GM23338 (cell line): Measurements from ENCODE around the gene TPST2. TPM values are rescaled to one million over a fixed set of nuclear protein-coding genes. Genes with fewer than 3 reads are reported as not detected.

Experiments
- ATAC-seq: fragments of 200-7000 bp; cut with Tn5 transposase; 3 replicates; pipeline ENCODE4 v1.9.1; 2020
- DNase-seq: peaks from one replicate; pipeline ENCODE4 v3.0.0-alpha.2; 2015; ENCODE audit warnings: low spot score
- H2AFZ ChIP-seq: fragments of 200-600 bp; sonication (generic); 2 replicates; pipeline ENCODE4 v1.8.0; 2016; ENCODE audit warnings: antibody characterized with exemption, mild to moderate bottlenecking, moderate library complexity
- H3F3A ChIP-seq: fragments of 200-600 bp; sonication (generic); replicated peaks from 2 replicates; pipeline ENCODE4 v1.8.0; 2017; ENCODE audit warnings: antibody characterized with exemption, mixed run types, low read depth
- H3K27ac ChIP-seq: fragments of 200-600 bp; sonication (generic); 2 replicates; pipeline ENCODE4 v1.6.1; 2016; ENCODE audit warnings: low read depth
- H3K27me3 ChIP-seq: fragments of 200-600 bp; sonication (generic); 2 replicates; pipeline ENCODE4 v1.8.0; 2016; ENCODE audit warnings: mild to moderate bottlenecking, mixed run types, moderate library complexity; ENCODE audit not compliant: insufficient read depth
- H3K36me3 ChIP-seq: fragments of 200-600 bp; sonication (generic); 2 replicates; pipeline ENCODE4 v1.8.0; 2016; ENCODE audit warnings: mild to moderate bottlenecking; ENCODE audit not compliant: insufficient read depth
- H3K4me1 ChIP-seq: fragments of 200-600 bp; sonication (generic); 2 replicates; pipeline ENCODE4 v1.8.0; 2016; ENCODE audit warnings: mild to moderate bottlenecking, moderate library complexity; ENCODE audit not compliant: insufficient read depth
- H3K4me2 ChIP-seq: fragments of 200-600 bp; sonication (generic); 2 replicates; pipeline ENCODE4 v1.7.1; 2017; ENCODE audit warnings: mixed run types
- H3K4me3 ChIP-seq: fragments of 200-600 bp; sonication (generic); 2 replicates; pipeline ENCODE4 v1.6.1; 2016; ENCODE audit warnings: mixed run types
- H3K79me2 ChIP-seq: fragments of 200-600 bp; sonication (generic); replicated peaks from 2 replicates; pipeline ENCODE4 v1.8.0; 2017; ENCODE audit warnings: mild to moderate bottlenecking; ENCODE audit not compliant: insufficient read depth
- H3K9me2 ChIP-seq: fragments of 200-600 bp; sonication (generic); 2 replicates; pipeline ENCODE4 v1.8.0; 2017; ENCODE audit not compliant: insufficient read depth
- H4K20me1 ChIP-seq: fragments of 200-600 bp; sonication (generic); replicated peaks from 2 replicates; pipeline ENCODE4 v1.8.0; 2017; ENCODE audit warnings: mild to moderate bottlenecking; ENCODE audit not compliant: insufficient read depth
- H3K27ac Mint-ChIP-seq: 2 replicates; pipeline ENCODE4 v1.8.0; 2020; ENCODE audit warnings: inconsistent platforms, mild to moderate bottlenecking, moderate library complexity, mixed read lengths
- H3K27me3 Mint-ChIP-seq: 3 replicates; pipeline ENCODE4 v1.8.0; 2022; ENCODE audit warnings: low read depth, mild to moderate bottlenecking, moderate library complexity, mixed read lengths, inconsistent platforms; ENCODE audit not compliant: insufficient read depth, poor library complexity
- H3K36me3 Mint-ChIP-seq: 3 replicates; pipeline ENCODE4 v1.8.0; 2021; ENCODE audit warnings: low read depth, mild to moderate bottlenecking, inconsistent platforms, moderate library complexity, mixed read lengths
- H3K4me1 Mint-ChIP-seq: 3 replicates; pipeline ENCODE4 v1.8.0; 2020; ENCODE audit warnings: mild to moderate bottlenecking, inconsistent platforms, mixed read lengths
- H3K4me3 Mint-ChIP-seq: 3 replicates; pipeline ENCODE4 v1.8.0; 2021; ENCODE audit warnings: moderate library complexity, mild to moderate bottlenecking, inconsistent platforms, mixed read lengths
- H3K9me3 Mint-ChIP-seq: 3 replicates; pipeline ENCODE4 v1.8.0; 2020; ENCODE audit warnings: moderate library complexity, mild to moderate bottlenecking, inconsistent platforms, mixed read lengths
- CREB1 ChIP-seq: fragments of 250-450 bp; sonication (Bioruptor Pico); IDR thresholded peaks from 2 replicates; pipeline ENCODE4 v1.5.0; 2020; ENCODE audit warnings: low read depth, mild to moderate bottlenecking, moderate library complexity
- CTCF ChIP-seq, 2 experiments: fragments of 200-600 bp in 1 of 2; sonication (generic) in 1 of 2; conservative IDR thresholded peaks; 2 replicates each; pipeline versions ENCODE4 v1.5.1 to v1.6.1; 2016 to 2017; ENCODE audit warnings: antibody characterized with exemption in 2 of 2, low read depth in 2 of 2, mild to moderate bottlenecking in 2 of 2, moderate library complexity in 1 of 2
- ETS1 ChIP-seq: IDR thresholded peaks from 2 replicates; pipeline ENCODE4 v1.6.1; 2016; ENCODE audit warnings: antibody characterized with exemption
- EZH2 ChIP-seq: fragments of 200-600 bp; sonication (generic); IDR thresholded peaks from one replicate; pipeline ENCODE4 v1.8.0; 2017; ENCODE audit warnings: antibody characterized with exemption, mild to moderate bottlenecking, low read depth; ENCODE audit not compliant: unreplicated experiment
- EZH2phosphoT487 ChIP-seq: fragments of 200-600 bp; sonication (generic); IDR thresholded peaks from one replicate; pipeline ENCODE4 v1.8.1; 2018; ENCODE audit warnings: antibody characterized with exemption; ENCODE audit not compliant: unreplicated experiment
- JUNB ChIP-seq: IDR thresholded peaks from one replicate; pipeline ENCODE4 v1.6.1; 2016; ENCODE audit warnings: antibody characterized with exemption; ENCODE audit not compliant: unreplicated experiment
- NANOG ChIP-seq: IDR thresholded peaks from 2 replicates; pipeline ENCODE4 v1.6.1; 2016; ENCODE audit warnings: antibody characterized with exemption, borderline replicate concordance
- POLR2AphosphoS5 ChIP-seq: IDR thresholded peaks from 2 replicates; pipeline ENCODE4 v1.6.1; 2016; ENCODE audit warnings: antibody characterized with exemption, low read depth
- REST ChIP-seq: IDR thresholded peaks from one replicate; pipeline ENCODE4 v1.6.1; 2018; ENCODE audit warnings: antibody characterized with exemption; ENCODE audit not compliant: unreplicated experiment
- STAT1 ChIP-seq: IDR thresholded peaks from one replicate; pipeline ENCODE4 v1.6.1; 2016; ENCODE audit warnings: antibody characterized with exemption; ENCODE audit not compliant: unreplicated experiment
- ZNF114 ChIP-seq: fragments of 250-450 bp; sonication (Bioruptor Pico); IDR thresholded peaks from 2 replicates; pipeline ENCODE4 v1.5.0; 2020; ENCODE audit warnings: mild to moderate bottlenecking, moderate library complexity
- ZNF331 ChIP-seq: fragments of 250-450 bp; sonication (Bioruptor Pico); IDR thresholded peaks from 2 replicates; pipeline ENCODE4 v1.5.0; 2020; ENCODE audit warnings: low read depth, mild to moderate bottlenecking, moderate library complexity
- ZNF462 ChIP-seq: fragments of 250-450 bp; sonication (Bioruptor Pico); IDR thresholded peaks from 2 replicates; pipeline ENCODE4 v1.5.0; 2020; ENCODE audit warnings: mild to moderate bottlenecking, moderate library complexity
- polyA plus RNA-seq: library from polyadenylated mRNA; unstranded; fragments of >200 nt; fragmentation: Nextera tagmentation; extraction: Ambion mirVana; gene quantifications from 2 replicates; pipeline ENCODE4 v1.2.1, GENCODE V29; 2016
- total RNA-seq: library from RNA; depleted of rRNA; stranded (reverse); fragments of >200 nt; shearing (Covaris generic); gene quantifications from 2 replicates; pipeline ENCODE4 v1.2.3, GENCODE V29; 2014

The TPST2 gene
- total and polyA plus RNA-seq, 2 experiments from 2014 or later, result 37.9 to 127 TPM

DNA sequence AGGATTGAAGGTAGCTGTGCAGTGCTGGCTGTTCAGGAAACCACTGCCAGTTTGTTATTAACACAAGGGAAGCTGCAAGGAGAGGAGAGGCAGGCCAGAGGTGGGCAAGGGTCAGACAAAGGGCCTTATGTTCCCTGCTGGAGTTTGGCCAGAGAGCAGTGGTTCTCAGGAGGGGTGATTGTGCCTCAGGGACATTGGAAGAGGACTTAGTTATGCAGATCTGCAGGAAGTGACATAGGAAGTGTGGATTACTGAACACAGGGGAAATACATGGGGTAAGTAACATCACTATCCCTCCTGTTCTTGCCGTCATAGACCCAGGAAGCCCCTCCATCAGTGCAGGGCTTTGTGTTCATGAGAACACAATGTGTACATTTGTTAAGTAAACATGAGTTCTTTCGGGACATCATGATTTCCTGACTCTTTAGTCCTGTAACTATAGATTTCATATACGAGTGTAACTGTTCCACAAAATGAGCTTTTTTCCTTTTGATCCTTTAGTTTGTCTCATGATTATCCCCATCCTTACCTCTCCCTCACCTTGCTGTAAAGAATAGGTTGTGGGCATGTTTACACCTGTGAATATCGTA lies 100.4 kb downstream of the TPST2 start:
- Mint-ChIP-seq H3K9me3 (no peaks in the 10 kb centered on the region), H3K27ac (no peak overlapping the region; the same call in 1 of the 2 replicates), H3K4me3 (no peak overlapping the region), H3K4me1 (peaks cover 8% of the 10 kb centered on the region), H3K36me3 (peaks cover 63% of the 10 kb centered on the region), H3K27me3 (no peaks in the 10 kb centered on the region)
- H3K79me2 ChIP-seq, result peaks cover 25% of the 10 kb centered on the region
- no peaks in the 10 kb centered on the region for H3K9me2 ChIP-seq
- no peak for DNase-seq
- TF ChIP-seq NANOG (no peak), ZNF331 (CRISPR knock-in tag) (no peak), EZH2phosphoT487 (no peak), CREB1 (no peak), ZNF462 (no peak), CTCF (conservative IDR thresholded peaks at IDR 0.05; ENCODE audit: low read depth in 2 of 2) (no peak), EZH2 (no peak), POLR2AphosphoS5 (no peak), JUNB (no peak), ETS1 (no peak), STAT1 (no peak), REST (no peak), ZNF114 (no peak)
- H3K4me1 ChIP-seq, result peaks cover 3% of the 10 kb centered on the region; the same call in 1 of the 2 replicates
- H3K27ac ChIP-seq, result 0 out of 2 replicates have a peak overlapping the region, but pooled peaks have one; percentile 26
- H3K36me3 ChIP-seq, result peaks cover 56% of the 10 kb centered on the region
- ATAC-seq, result no peak
- H2AFZ ChIP-seq, result no peak overlapping the region
- no peaks in the 10 kb centered on the region for H3K27me3 ChIP-seq
- no peak overlapping the region for H3K4me2 ChIP-seq
- H3F3A ChIP-seq, result peaks cover 43% of the 10 kb centered on the region
- peaks cover 8% of the 10 kb centered on the region for H4K20me1 ChIP-seq
- H3K4me3 ChIP-seq, result no peak overlapping the region
